Measurements from ENCODE around the gene BCAT1. TPM values are rescaled to one million over a fixed set of nuclear protein-coding genes. Genes with fewer than 3 reads are reported as not detected.
"Not testable (repeated sequence)": the region's sequence is repeated elsewhere in the genome, so short reads cannot be mapped to it uniquely, and the experiment has no call there.

Gene BCAT1
- total RNA-seq, 1 experiment from 2014 or later, result 107 TPM

- not testable (repeated sequence) for H3K27me3 ChIP-seq (replicated peaks); H3K4me1 ChIP-seq (replicated peaks); H3K27ac ChIP-seq; H3K4me3 ChIP-seq; H3K36me3 ChIP-seq; DNase-seq (ENCODE audit: low read depth in 1 of 2, low spot score in 2 of 2); H3K9me3 ChIP-seq (replicated peaks)
Measured at GRCh38 chr12:24809306-24809705, 139.6 kb downstream of the BCAT1 start.

- H3K36me3 ChIP-seq, result peaks cover 2% of the 10 kb centered on the region; the same call in 1 of the 2 replicates
- no peak overlapping the region for H3K27ac ChIP-seq
- H3K4me3 ChIP-seq, result no peak overlapping the region
- no peaks in the 10 kb centered on the region for H3K27me3 ChIP-seq (replicated peaks)
- no peaks in the 10 kb centered on the region for H3K9me3 ChIP-seq (replicated peaks)
- DNase-seq (ENCODE audit: low read depth in 1 of 2, low spot score in 2 of 2), result no peak
- no peaks in the 10 kb centered on the region for H3K4me1 ChIP-seq (replicated peaks)
Measured at GRCh38 chr12:24808651-24809050, 140.2 kb downstream of the BCAT1 start.

- no peak overlapping the region for H3K27ac ChIP-seq
- no peaks in the 10 kb centered on the region for H3K9me3 ChIP-seq (replicated peaks)
- H3K4me3 ChIP-seq, result no peak overlapping the region
- H3K4me1 ChIP-seq (replicated peaks), result no peaks in the 10 kb centered on the region
- no peak for DNase-seq (ENCODE audit: low read depth in 1 of 2, low spot score in 2 of 2)
- H3K36me3 ChIP-seq, result no peaks in the 10 kb centered on the region
- H3K27me3 ChIP-seq (replicated peaks), result no peaks in the 10 kb centered on the region
Measured at GRCh38 chr12:24806386-24806785, 142.5 kb downstream of the BCAT1 start.

GRCh38 chr12:24803430-24804245, 145.3 kb downstream of the BCAT1 start:
- Histone ChIP-seq H3K4me3 (no peak overlapping the region), H3K27ac (no peak overlapping the region), H3K27me3 (replicated peaks) (no peaks in the 10 kb centered on the region), H3K4me1 (replicated peaks) (no peaks in the 10 kb centered on the region), H3K9me3 (replicated peaks) (no peaks in the 10 kb centered on the region), H3K36me3 (no peaks in the 10 kb centered on the region)
- no peak for DNase-seq (ENCODE audit: low read depth in 1 of 2, low spot score in 2 of 2)

GRCh38 chr12:24798335-24798734, 150.6 kb downstream of the BCAT1 start:
- Histone ChIP-seq H3K27ac (no peak overlapping the region), H3K27me3 (replicated peaks) (no peaks in the 10 kb centered on the region), H3K4me1 (replicated peaks) (no peaks in the 10 kb centered on the region), H3K4me3 (no peak overlapping the region), H3K9me3 (replicated peaks) (no peaks in the 10 kb centered on the region), H3K36me3 (no peaks in the 10 kb centered on the region)
- no peak for DNase-seq (ENCODE audit: low read depth in 1 of 2, low spot score in 2 of 2)

- no peak for DNase-seq (ENCODE audit: low read depth in 1 of 2, low spot score in 2 of 2)
- H3K4me3 ChIP-seq, result no peak overlapping the region
- no peaks in the 10 kb centered on the region for H3K27me3 ChIP-seq (replicated peaks)
- H3K4me1 ChIP-seq (replicated peaks), result no peaks in the 10 kb centered on the region
- no peak overlapping the region for H3K27ac ChIP-seq
- no peaks in the 10 kb centered on the region for H3K9me3 ChIP-seq (replicated peaks)
- H3K36me3 ChIP-seq, result no peaks in the 10 kb centered on the region
Measured at GRCh38 chr12:24797901-24798300, 151.0 kb downstream of the BCAT1 start.

- no peaks in the 10 kb centered on the region for H3K4me1 ChIP-seq (replicated peaks)
- DNase-seq (ENCODE audit: low read depth in 1 of 2, low spot score in 2 of 2), result no peak
Measured at GRCh38 chr12:24796876-24797275, 152.0 kb downstream of the BCAT1 start.

GRCh38 chr12:24795699-24796347, 153.1 kb downstream of the BCAT1 start:
- Histone ChIP-seq H3K9me3 (replicated peaks) (no peaks in the 10 kb centered on the region), H3K4me1 (replicated peaks) (no peaks in the 10 kb centered on the region), H3K27me3 (replicated peaks) (no peaks in the 10 kb centered on the region), H3K36me3 (no peaks in the 10 kb centered on the region), H3K4me3 (peak overlapping the region; percentile 22), H3K27ac (no peak overlapping the region)
- DNase-seq (ENCODE audit: low read depth in 1 of 2, low spot score in 2 of 2), result peak in 1 of 2 experiments; percentile 13

More at GRCh38 chr12:24796876-24797275, 152.0 kb downstream of the BCAT1 start:
- Histone ChIP-seq H3K36me3 (no peaks in the 10 kb centered on the region), H3K27me3 (replicated peaks) (no peaks in the 10 kb centered on the region), H3K27ac (no peak overlapping the region), H3K9me3 (replicated peaks) (no peaks in the 10 kb centered on the region), H3K4me3 (no peak overlapping the region)

GRCh38 chr12:24791622-24792021, 157.3 kb downstream of the BCAT1 start:
- Histone ChIP-seq H3K9me3 (replicated peaks) (no peaks in the 10 kb centered on the region), H3K4me3 (no peak overlapping the region), H3K27me3 (replicated peaks) (no peaks in the 10 kb centered on the region), H3K27ac (no peak overlapping the region), H3K4me1 (replicated peaks) (no peaks in the 10 kb centered on the region), H3K36me3 (no peaks in the 10 kb centered on the region)
- no peak for DNase-seq (ENCODE audit: low read depth in 1 of 2, low spot score in 2 of 2)

GRCh38 chr12:24788886-24789285, 160.0 kb downstream of the BCAT1 start:
- H3K4me3 ChIP-seq, result no peak overlapping the region
- no peaks in the 10 kb centered on the region for H3K4me1 ChIP-seq (replicated peaks)
- DNase-seq (ENCODE audit: low read depth in 1 of 2, low spot score in 2 of 2), result no peak
- H3K36me3 ChIP-seq, result no peaks in the 10 kb centered on the region
- no peaks in the 10 kb centered on the region for H3K27me3 ChIP-seq (replicated peaks)
- H3K27ac ChIP-seq, result no peak overlapping the region
- no peaks in the 10 kb centered on the region for H3K9me3 ChIP-seq (replicated peaks)

- H3K27ac ChIP-seq, result no peak overlapping the region
- H3K4me3 ChIP-seq, result no peak overlapping the region
- no peaks in the 10 kb centered on the region for H3K9me3 ChIP-seq (replicated peaks)
- H3K36me3 ChIP-seq, result no peaks in the 10 kb centered on the region
- DNase-seq (ENCODE audit: low read depth in 1 of 2, low spot score in 2 of 2), result peak in 1 of 2 experiments; percentile 29
- H3K27me3 ChIP-seq (replicated peaks), result no peaks in the 10 kb centered on the region
- peaks cover 27% of the 10 kb centered on the region for H3K4me1 ChIP-seq (replicated peaks)
Measured at GRCh38 chr12:24780697-24781368, 168.1 kb downstream of the BCAT1 start.

GRCh38 chr12:24778486-24779304, 170.2 kb downstream of the BCAT1 start:
- DNase-seq (ENCODE audit: low read depth in 1 of 2, low spot score in 2 of 2), result peak in 1 of 2 experiments; percentile 39

GRCh38 chr12:24777359-24777758, 171.5 kb downstream of the BCAT1 start:
- Histone ChIP-seq H3K36me3 (no peaks in the 10 kb centered on the region), H3K9me3 (replicated peaks) (no peaks in the 10 kb centered on the region), H3K27me3 (replicated peaks) (no peaks in the 10 kb centered on the region), H3K4me3 (no peak overlapping the region), H3K27ac (peak overlapping the region; percentile 9; the same call in 1 of the 2 replicates), H3K4me1 (replicated peaks) (peaks cover 46% of the 10 kb centered on the region)
- DNase-seq (ENCODE audit: low read depth in 1 of 2, low spot score in 2 of 2), result no peak

More at GRCh38 chr12:24778486-24779304, 170.2 kb downstream of the BCAT1 start:
- Histone ChIP-seq H3K4me1 (replicated peaks) (peaks cover 40% of the 10 kb centered on the region), H3K36me3 (no peaks in the 10 kb centered on the region), H3K27ac (peak overlapping the region; percentile 9; the same call in 1 of the 2 replicates), H3K27me3 (replicated peaks) (no peaks in the 10 kb centered on the region), H3K9me3 (replicated peaks) (no peaks in the 10 kb centered on the region), H3K4me3 (no peak overlapping the region)
